ENCODE measurements around the gene GNG5.

The GNG5 gene

GRCh38 chr1:84538599-84538998 lies 32.2 kb upstream of the GNG5 start:
- Histone ChIP-seq H3K4me3 (ENCODE audit: low read depth, low read length) (no peak overlapping the region), H3K36me3 (replicated peaks) (no peaks in the 10 kb centered on the region), H3K27me3 (replicated peaks) (no peaks in the 10 kb centered on the region), H3K27ac (no peak overlapping the region)
- in situ Hi-C loops (cut with HindIII; ENCODE audit: low pct_ligation_motif_present, low sequenced_read_pairs), result no loop called here
- DNase-seq, result no peak
- TF ChIP-seq, protein P1, sequence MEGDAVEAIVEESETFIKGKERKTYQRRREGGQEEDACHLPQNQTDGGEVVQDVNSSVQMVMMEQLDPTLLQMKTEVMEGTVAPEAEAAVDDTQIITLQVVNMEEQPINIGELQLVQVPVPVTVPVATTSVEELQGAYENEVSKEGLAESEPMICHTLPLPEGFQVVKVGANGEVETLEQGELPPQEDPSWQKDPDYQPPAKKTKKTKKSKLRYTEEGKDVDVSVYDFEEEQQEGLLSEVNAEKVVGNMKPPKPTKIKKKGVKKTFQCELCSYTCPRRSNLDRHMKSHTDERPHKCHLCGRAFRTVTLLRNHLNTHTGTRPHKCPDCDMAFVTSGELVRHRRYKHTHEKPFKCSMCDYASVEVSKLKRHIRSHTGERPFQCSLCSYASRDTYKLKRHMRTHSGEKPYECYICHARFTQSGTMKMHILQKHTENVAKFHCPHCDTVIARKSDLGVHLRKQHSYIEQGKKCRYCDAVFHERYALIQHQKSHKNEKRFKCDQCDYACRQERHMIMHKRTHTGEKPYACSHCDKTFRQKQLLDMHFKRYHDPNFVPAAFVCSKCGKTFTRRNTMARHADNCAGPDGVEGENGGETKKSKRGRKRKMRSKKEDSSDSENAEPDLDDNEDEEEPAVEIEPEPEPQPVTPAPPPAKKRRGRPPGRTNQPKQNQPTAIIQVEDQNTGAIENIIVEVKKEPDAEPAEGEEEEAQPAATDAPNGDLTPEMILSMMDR (IDR thresholded peaks at IDR 0.05; ENCODE audit: low read depth, low read length, missing control alignments), result no peak

GRCh38 chr1:84525779-84526178 lies 19.4 kb upstream of the GNG5 start:
- Histone ChIP-seq H3K27me3 (replicated peaks) (no peaks in the 10 kb centered on the region), H3K27ac (no peak overlapping the region), H3K4me3 (ENCODE audit: low read depth, low read length) (no peak overlapping the region), H3K36me3 (replicated peaks) (no peaks in the 10 kb centered on the region)
- TF ChIP-seq, protein P1 (IDR thresholded peaks at IDR 0.05; ENCODE audit: low read depth, low read length, missing control alignments), result no peak
- DNase-seq, result no peak
- in situ Hi-C loops (cut with HindIII; ENCODE audit: low pct_ligation_motif_present, low sequenced_read_pairs), result no loop called here

DNA sequence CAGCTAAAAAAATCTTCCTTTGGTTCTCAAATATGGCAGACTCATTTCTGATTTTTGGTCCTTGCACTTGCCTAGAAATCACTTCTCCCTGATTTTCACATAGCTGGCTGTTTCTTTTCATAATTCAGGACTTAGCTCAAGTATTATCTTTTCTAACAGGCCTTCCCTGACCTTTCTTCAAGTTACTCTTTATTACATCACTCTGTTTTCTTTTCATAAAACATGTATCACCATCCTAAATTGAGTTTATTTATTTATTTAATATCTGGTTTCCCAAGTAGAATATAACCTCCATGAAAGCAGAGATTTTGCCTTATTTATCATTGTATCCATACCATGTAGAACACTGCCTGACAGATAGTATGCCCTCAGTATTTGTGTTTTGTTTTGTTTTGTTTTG lies 18.2 kb upstream of the GNG5 start:
- Histone ChIP-seq H3K27me3 (replicated peaks) (no peaks in the 10 kb centered on the region), H3K27ac (no peak overlapping the region), H3K4me3 (ENCODE audit: low read depth, low read length) (no peak overlapping the region), H3K36me3 (replicated peaks) (no peaks in the 10 kb centered on the region)
- no peak for DNase-seq
- in situ Hi-C loops (cut with HindIII; ENCODE audit: low pct_ligation_motif_present, low sequenced_read_pairs), result no loop called here
- TF ChIP-seq, protein P1 (IDR thresholded peaks at IDR 0.05; ENCODE audit: low read depth, low read length, missing control alignments), result no peak

DNA sequence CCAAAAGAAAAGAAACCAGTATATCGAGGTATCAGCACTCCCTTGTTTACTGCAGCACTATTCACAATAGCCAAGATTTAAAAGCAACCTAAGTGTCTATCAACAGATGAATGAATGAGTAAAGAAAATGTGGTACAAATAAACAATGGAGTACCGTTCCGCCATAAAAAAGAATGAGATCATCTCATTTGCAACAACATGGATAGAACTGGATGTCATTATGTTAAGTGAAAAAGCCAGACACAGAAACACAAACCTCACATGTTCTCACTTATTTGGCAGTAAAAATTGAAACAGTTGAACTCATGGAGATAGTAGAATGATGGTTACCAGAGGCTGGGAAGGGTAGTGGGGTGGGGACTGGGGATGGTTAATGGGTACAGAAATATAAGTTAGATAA lies 4.3 kb upstream of the GNG5 start:
- Histone ChIP-seq H3K4me3 (ENCODE audit: low read depth, low read length) (no peak overlapping the region), H3K36me3 (replicated peaks) (no peaks in the 10 kb centered on the region), H3K27me3 (replicated peaks) (no peaks in the 10 kb centered on the region), H3K27ac (no peak overlapping the region)
- in situ Hi-C loops (cut with HindIII; ENCODE audit: low pct_ligation_motif_present, low sequenced_read_pairs), result no loop called here
- no peak for DNase-seq
- TF ChIP-seq, protein P1 (IDR thresholded peaks at IDR 0.05; ENCODE audit: low read depth, low read length, missing control alignments), result no peak

DNA sequence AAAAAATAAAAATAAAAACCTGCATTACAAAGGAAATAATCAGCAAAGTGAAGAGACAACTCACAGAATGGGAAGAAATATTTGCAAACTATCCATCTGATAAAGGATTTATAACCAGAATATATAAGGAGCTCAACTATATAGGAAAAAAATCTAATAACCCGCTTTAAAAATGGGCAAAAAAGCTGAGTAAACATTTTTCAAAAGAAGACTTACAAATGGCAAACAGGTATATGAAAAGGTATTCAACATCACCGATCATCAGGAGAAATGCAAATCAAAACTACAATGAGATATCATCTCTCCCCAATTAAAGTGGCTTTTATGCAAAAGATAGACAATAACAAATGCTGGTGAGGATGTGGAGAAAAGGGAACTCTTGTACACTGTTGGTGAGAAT lies 3.8 kb upstream of the GNG5 start:
- H3K27me3 ChIP-seq (replicated peaks), result no peaks in the 10 kb centered on the region
- no peak overlapping the region for H3K4me3 ChIP-seq (ENCODE audit: low read depth, low read length)
- DNase-seq, result no peak
- no peak overlapping the region for H3K27ac ChIP-seq
- in situ Hi-C loops (cut with HindIII; ENCODE audit: low pct_ligation_motif_present, low sequenced_read_pairs), result no loop called here
- TF ChIP-seq, protein P1 (IDR thresholded peaks at IDR 0.05; ENCODE audit: low read depth, low read length, missing control alignments), result no peak
- H3K36me3 ChIP-seq (replicated peaks), result no peaks in the 10 kb centered on the region

DNA sequence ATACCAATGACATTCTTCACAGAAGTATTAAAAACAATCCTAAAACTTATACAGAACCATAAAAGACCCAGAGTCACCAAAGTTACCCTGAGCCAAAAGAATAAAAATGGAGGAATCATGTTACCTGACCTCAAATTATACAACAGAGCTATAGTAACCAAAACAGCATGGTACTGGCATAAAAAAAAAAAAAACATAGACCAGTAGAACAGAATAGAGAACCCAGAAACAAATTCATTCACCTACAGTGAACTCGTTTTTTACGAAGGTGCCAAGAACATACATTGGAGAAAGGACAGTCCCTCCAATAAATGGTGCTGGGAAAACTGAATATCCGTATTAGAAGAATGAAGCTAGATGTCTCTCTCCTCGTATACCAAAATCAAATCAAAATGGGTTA lies 2.6 kb upstream of the GNG5 start:
- no peaks in the 10 kb centered on the region for H3K36me3 ChIP-seq (replicated peaks)
- in situ Hi-C loops (cut with HindIII; ENCODE audit: low pct_ligation_motif_present, low sequenced_read_pairs), result no loop called here
- TF ChIP-seq, protein P1 (IDR thresholded peaks at IDR 0.05; ENCODE audit: low read depth, low read length, missing control alignments), result no peak
- H3K4me3 ChIP-seq (ENCODE audit: low read depth, low read length), result no peak overlapping the region
- no peaks in the 10 kb centered on the region for H3K27me3 ChIP-seq (replicated peaks)
- no peak for DNase-seq
- H3K27ac ChIP-seq, result no peak overlapping the region
